Thoracic aorta (tissue), 2 donors: Measurements from ENCODE around the gene RELB. TPM values are rescaled to one million over a fixed set of nuclear protein-coding genes. Genes with fewer than 3 reads are reported as not detected.
"Not testable (repeated sequence)": the region's sequence is repeated elsewhere in the genome, so short reads cannot be mapped to it uniquely, and the experiment has no call there.

Experiments
- ATAC-seq: fragments of 150-250 bp; one replicate; pipeline ENCODE4 v1.8.0; 2017; ENCODE audit warnings: low read depth; ENCODE audit not compliant: insufficient number of reproducible peaks, low FRiP score
- DNase-seq: peaks from one replicate; pipeline ENCODE4 v3.0.0-alpha.2; 2020; ENCODE audit warnings: low spot score
- H3K27ac ChIP-seq, 2 donors: fragments of 200-600 bp; sonication (generic); 1 replicate in 1 of 2; 2 replicates in 1 of 2; pipeline ENCODE4 v1.5.1; 2016; ENCODE audit warnings: mild to moderate bottlenecking in 2 of 2, moderate library complexity in 2 of 2
- H3K27me3 ChIP-seq: fragments of 200-600 bp; sonication (generic); replicated peaks from 2 replicates; pipeline ENCODE4 v1.6.0; 2016; ENCODE audit warnings: mild to moderate bottlenecking; ENCODE audit not compliant: insufficient read depth
- H3K36me3 ChIP-seq: fragments of 200-600 bp; sonication (generic); one replicate; pipeline ENCODE4 v1.5.1; 2016
- H3K4me1 ChIP-seq, 2 donors: fragments of 200-600 bp; sonication (generic); 1 replicate in 1 of 2; 2 replicates in 1 of 2; pipeline versions ENCODE4 v1.5.1 to v1.6.0; 2016; ENCODE audit warnings: low read depth in 2 of 2, mild to moderate bottlenecking in 1 of 2; ENCODE audit not compliant: control insufficient read depth in 1 of 2
- H3K4me3 ChIP-seq: fragments of 200-600 bp; sonication (generic); 2 replicates; pipeline ENCODE4 v1.5.1; 2016; ENCODE audit warnings: mild to moderate bottlenecking
- H3K9me3 ChIP-seq: fragments of 200-600 bp; sonication (generic); 2 replicates; pipeline ENCODE4 v1.5.1; 2016
- CTCF ChIP-seq: fragments of 200-600 bp; sonication (generic); IDR thresholded peaks from one replicate; pipeline ENCODE4 v1.5.1; 2019; ENCODE audit warnings: antibody characterized with exemption
- total RNA-seq, 2 donors: library from RNA; depleted of rRNA; stranded (reverse); fragments of >200 nt; gene quantifications; one replicate each; pipeline versions ENCODE4 v1.1.0 to v1.2.3, GENCODE V29; 2016

The RELB gene
- total RNA-seq, 2 donors from 2014 or later: 20.6 to 38.6 TPM

GRCh38 chr19:44992336-44993163 lies 8.7 kb upstream of the RELB start:
- ATAC-seq: no peak
- H3K4me1 ChIP-seq: no peaks in the 10 kb centered on the region
- no peaks in the 10 kb centered on the region for H3K27me3 ChIP-seq
- no peak for DNase-seq
- no peaks in the 10 kb centered on the region for H3K9me3 ChIP-seq
- no peak for TF ChIP-seq CTCF
- no peak overlapping the region for H3K4me3 ChIP-seq
- no peak overlapping the region for H3K27ac ChIP-seq
- H3K36me3 ChIP-seq: peaks cover 32% of the 10 kb centered on the region

- no peak overlapping the region for H3K4me3 ChIP-seq
- no peak for TF ChIP-seq CTCF
- DNase-seq: no peak
- H3K9me3 ChIP-seq: no peaks in the 10 kb centered on the region
- no peak for ATAC-seq
- no peaks in the 10 kb centered on the region for H3K27me3 ChIP-seq
- H3K27ac ChIP-seq: no peak overlapping the region
- H3K4me1 ChIP-seq: no peaks in the 10 kb centered on the region
- H3K36me3 ChIP-seq: peaks cover 27% of the 10 kb centered on the region
Measured at GRCh38 chr19:44993526-44993925, 7.7 kb upstream of the RELB start.

GRCh38 chr19:44993926-44994537 lies 7.2 kb upstream of the RELB start:
- no peak for TF ChIP-seq CTCF
- Histone ChIP-seq H3K27ac (no peak overlapping the region), H3K36me3 (peaks cover 27% of the 10 kb centered on the region), H3K4me1 (no peaks in the 10 kb centered on the region), H3K9me3 (no peaks in the 10 kb centered on the region), H3K4me3 (no peak overlapping the region), H3K27me3 (no peaks in the 10 kb centered on the region)
- ATAC-seq (no peak), DNase-seq (no peak)

GRCh38 chr19:44998025-44998424 lies 3.2 kb upstream of the RELB start:
- no peak overlapping the region for H3K27ac ChIP-seq
- no peaks in the 10 kb centered on the region for H3K27me3 ChIP-seq
- no peak for ATAC-seq
- no peaks in the 10 kb centered on the region for H3K9me3 ChIP-seq
- peaks cover 5 to 12% of the 10 kb centered on the region in 2 donors for H3K4me1 ChIP-seq
- no peak overlapping the region for H3K4me3 ChIP-seq
- DNase-seq: no peak
- no peaks in the 10 kb centered on the region for H3K36me3 ChIP-seq
- no peak for TF ChIP-seq CTCF

GRCh38 chr19:44999131-44999925 lies 1.9 kb upstream of the RELB start:
- not testable (repeated sequence) for DNase-seq, ATAC-seq, H3K36me3 ChIP-seq, H3K4me3 ChIP-seq, H3K27ac ChIP-seq, H3K27me3 ChIP-seq, H3K9me3 ChIP-seq
- H3K4me1 ChIP-seq: peaks cover 5 to 12% of the 10 kb centered on the region in 2 donors

- peaks cover 5 to 12% of the 10 kb centered on the region in 2 donors for H3K4me1 ChIP-seq
- H3K27me3 ChIP-seq, H3K36me3 ChIP-seq, ATAC-seq, H3K9me3 ChIP-seq, DNase-seq: not testable (repeated sequence)
- H3K4me3 ChIP-seq: peak overlapping the region; percentile 70
- peak overlapping the region; percentile 42 to 68 for H3K27ac ChIP-seq
Measured at GRCh38 chr19:45000665-45001064, 599 bp upstream of the RELB start.
